H4 (cell line): ENCODE results near the gene HNF4A. TPM values are rescaled to one million over a fixed set of nuclear protein-coding genes. Genes with fewer than 3 reads are reported as not detected.
"Not testable (repeated sequence)": the region's sequence is repeated elsewhere in the genome, so short reads cannot be mapped to it uniquely, and the experiment has no call there.

Experiments
- DNase-seq: peaks from one replicate; pipeline ENCODE4 v3.0.0-alpha.2; 2015; ENCODE audit warnings: low spot score
- total RNA-seq: library from RNA; depleted of rRNA; stranded (reverse); fragments of >200 nt; shearing (Covaris generic); gene quantifications from 2 replicates; pipeline ENCODE4 v1.2.3, GENCODE V29; 2014; rRNA removed

The HNF4A gene
- total RNA-seq: not detected in 2 replicates

GRCh38 chr20:44355498-44356352 is at the start of gene HNF4A:
TSS of gene HNF4A (plus strand) at chr20:44355699. CDS start at chr20:44355805, 106 bp downstream.
- no peak for DNase-seq

- DNase-seq: no peak
Observed at GRCh38 chr20:44306927-44307326, 48.6 kb upstream of the HNF4A start.

GRCh38 chr20:44309763-44310663 is 45.5 kb upstream of the HNF4A start:
- no peak for DNase-seq

GRCh38 chr20:44310664-44311639 is 44.5 kb upstream of the HNF4A start, which contains the start of gene FITM2:
TSS of gene FITM2 (minus strand) at chr20:44311202. CDS start at chr20:44311148, 54 bp downstream.
- DNase-seq: peak; percentile 97

- no peak for DNase-seq
Observed at GRCh38 chr20:44314870-44315269, 40.6 kb upstream of the HNF4A start.

- DNase-seq: peak; percentile 50
Observed at GRCh38 chr20:44319839-44320422, 35.6 kb upstream of the HNF4A start.

DNA sequence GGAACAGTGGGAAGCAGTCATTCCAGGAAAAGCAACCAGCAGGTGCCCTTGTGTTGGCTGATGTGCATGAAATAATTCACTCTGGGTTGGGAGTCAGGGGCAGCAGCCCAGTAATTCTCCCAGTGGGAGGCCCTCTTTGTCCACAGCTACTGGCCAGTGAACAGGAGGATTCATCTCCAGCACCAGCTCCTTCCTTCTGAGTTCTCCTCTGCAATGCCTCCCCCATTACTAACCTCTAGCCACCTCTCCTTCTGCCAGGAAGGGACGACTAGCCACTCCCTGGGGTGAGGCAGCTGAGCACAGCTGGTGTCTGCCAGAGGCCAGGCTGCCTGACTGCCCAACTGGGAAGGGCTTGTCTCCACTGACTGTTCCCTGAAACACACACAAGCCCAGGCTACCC is 31.2 kb upstream of the HNF4A start:
- DNase-seq: peak; percentile 15

DNA sequence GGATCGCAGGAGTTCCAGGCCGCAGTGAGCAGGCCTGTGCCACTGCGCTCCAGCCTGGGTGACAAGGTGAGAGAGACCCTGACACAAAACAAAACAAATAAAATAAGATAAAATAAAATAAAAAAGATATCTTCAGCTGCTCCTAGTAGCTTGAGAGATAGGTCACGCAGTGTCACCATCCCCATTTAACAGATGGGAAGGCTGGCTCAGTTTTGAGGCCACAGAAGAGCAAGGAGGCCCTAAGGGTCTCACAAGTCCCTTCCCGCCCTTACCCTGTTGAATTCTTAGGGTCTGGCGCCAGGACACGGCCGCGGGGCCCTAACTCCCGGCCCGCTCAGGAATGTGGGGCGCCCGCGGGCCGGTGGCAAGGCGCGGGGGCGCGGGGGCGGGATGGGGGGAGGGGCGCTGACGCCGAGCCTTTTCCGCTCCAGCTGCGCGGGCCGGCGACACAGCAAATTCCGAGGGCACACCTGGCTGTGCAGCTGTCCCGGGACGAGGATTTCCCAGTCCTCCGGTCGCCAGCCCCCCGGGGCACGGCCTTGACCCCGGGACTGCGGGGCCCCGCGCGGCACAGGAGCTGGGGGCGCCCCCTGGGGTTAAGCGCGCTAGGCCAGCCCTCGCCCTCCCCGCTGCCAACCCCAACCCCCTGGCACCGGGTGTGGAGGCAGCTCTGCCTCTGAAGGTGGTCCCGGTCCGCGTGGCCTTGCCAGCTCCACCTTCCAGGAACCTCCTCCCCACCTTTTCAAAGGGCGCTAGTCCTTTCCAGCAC is 28.9 kb upstream of the HNF4A start:
- no peak for DNase-seq

DNA sequence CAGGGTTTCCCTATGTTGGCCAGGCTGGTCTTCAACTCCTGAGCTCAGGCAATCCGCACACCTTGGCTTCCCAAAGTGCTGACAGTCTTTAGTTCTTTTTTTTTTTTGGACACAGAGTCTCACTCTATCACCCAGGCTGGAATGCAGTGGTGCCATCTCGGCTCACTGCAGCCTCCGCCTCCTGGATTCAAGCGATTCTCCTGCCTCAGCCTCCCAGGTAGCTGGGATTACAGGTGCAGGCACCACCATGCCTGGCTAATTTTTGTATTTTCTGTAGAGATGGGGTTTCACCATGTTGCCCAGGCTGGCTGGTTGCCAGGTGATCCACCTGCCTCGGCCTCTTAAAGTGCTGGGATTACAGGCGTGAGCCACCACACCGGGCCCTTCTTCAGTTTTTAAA is 27.8 kb upstream of the HNF4A start:
- DNase-seq: not testable (repeated sequence)

- no peak for DNase-seq
Observed at GRCh38 chr20:44328428-44328827, 27.1 kb upstream of the HNF4A start.

DNA sequence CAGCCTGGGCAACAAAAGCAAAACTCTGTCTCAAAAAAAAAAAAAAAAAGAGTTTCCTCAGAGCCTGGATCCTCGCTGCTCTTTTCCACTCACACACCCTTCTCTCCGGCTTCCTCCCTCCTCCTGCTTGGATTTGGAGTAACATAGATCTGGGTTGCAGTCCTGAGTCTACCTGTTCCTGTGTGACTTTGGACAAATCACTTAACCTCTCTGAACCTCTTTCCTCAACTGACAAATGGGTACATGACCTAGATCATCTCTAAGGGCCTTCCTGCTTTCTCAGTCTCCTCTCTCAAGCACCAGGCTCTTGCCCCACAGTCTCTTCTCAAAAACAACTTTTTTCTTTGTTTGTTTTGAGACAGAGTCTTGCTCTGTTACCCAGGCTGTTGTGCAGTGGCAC is 24.3 kb upstream of the HNF4A start:
- DNase-seq: no peak

GRCh38 chr20:44334306-44334705 is 21.2 kb upstream of the HNF4A start:
- DNase-seq: no peak

DNA sequence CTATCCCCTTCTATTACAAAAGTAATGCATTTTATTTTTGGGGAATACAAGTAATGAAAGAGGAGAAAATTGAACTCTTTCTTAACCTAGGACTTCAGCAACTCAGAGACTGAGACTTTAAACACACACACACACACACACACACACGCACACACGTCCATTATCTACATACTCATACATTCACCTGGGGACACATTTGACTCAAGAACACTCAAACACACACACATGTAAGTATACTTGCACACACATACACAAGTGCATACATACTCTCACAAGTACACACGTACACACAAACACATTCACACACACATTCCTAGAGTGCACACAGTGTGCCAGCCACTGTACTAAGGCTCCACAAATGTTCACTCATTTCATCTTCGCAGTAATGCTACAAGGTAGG is 20.8 kb upstream of the HNF4A start:
- no peak for DNase-seq

GRCh38 chr20:44335675-44336074 is 19.8 kb upstream of the HNF4A start:
- no peak for DNase-seq

DNA sequence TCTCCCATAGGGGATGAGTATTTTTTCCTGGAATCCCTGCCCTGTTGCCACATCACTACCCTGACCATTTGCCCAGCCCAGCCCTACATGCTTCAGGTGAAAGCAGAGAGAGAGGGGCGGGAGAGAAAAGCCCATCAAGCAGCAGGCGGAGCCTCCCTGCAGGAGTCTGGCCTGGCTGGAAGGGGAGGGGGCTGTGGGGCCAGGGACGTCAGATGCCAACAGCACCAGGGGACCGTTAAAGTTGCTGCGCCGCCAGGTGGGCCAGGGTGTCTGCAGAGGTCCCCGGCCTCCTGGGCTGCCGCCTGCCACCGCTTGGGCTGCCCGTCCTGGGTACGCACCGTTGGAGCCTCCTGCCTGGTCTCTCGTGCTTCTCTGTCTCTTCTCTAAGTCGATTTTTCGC is 19.4 kb upstream of the HNF4A start:
- DNase-seq: no peak

- no peak for DNase-seq
Observed at GRCh38 chr20:44336725-44337380, 18.6 kb upstream of the HNF4A start, which contains the start of gene R3HDML. TSS of gene R3HDML (plus strand) at chr20:44337043. CDS start at chr20:44337158, 115 bp downstream.

DNA sequence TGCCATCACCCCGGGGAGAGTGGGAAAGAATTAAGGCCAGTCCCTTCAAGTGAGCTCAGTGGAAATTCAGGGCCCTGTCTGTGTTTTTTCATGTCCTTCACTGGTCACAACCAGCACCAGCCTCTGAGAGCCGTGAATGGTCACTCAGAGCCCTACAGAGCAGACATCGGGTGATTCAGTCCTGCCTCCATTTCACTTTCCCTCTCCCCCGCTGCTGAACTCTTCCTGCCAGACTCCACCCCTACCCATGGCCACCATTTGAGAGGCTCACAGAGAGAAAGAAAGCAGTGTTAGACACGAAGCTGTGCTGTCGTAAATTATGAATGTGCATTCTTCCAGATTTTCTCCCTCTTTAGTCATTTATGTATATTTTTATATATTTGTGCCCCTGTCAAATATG is 13.3 kb upstream of the HNF4A start:
- no peak for DNase-seq

DNA sequence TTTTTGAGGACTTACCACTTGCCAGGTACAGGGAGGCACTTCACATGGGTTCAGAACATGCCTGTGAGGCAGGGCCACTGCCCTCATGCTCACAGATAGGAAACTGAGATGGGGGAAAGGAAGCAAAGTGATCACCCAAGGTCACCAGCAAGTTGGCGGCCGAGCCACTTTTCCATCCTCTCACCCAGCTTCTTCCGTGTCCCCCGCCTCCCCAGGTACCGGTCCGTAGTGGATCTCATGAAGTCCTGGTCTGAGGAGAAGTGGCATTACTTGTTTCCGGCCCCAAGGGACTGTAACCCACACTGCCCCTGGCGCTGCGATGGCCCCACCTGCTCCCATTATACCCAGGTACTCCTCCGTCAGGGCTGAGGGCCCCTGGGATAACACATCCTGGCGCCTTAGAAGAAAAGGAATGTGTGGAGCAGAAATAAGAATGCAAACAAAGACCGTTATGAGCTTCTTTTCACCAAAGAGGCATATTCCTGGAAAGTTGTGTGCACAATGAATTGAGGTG is 12.3 kb upstream of the HNF4A start:
- DNase-seq: no peak

DNA sequence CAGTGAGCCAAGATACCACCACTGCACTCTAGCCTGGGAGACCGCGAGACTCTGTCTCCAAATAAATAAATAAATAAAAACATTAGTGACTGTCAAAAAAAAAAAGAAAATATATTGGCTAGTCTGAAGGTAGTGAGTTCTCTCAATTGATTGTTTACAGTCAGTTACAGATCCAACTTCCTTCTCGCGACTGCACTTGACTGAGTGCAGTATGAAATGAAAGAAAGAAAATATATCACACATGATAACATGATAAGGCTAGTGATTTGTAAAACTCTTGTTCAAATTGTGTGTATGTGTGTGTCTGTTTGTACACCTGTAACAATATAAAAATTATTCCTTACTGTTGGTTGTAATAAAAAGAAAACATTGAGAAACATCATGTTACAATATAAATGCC is 10.8 kb upstream of the HNF4A start:
- DNase-seq: no peak
